Endometrium (tissue), 2 donors: ENCODE results near the gene DPH6.
"Not testable (repeated sequence)": the region's sequence is repeated elsewhere in the genome, so short reads cannot be mapped to it uniquely, and the experiment has no call there.

Experiments
- FAIRE-seq: peaks from 2 replicates; lab custom pipeline; 2012; peaks lifted over from hg19 to GRCh38; lab: Jason Lieb, UNC
- donor health status: control.
- donor health status: control.

Gene DPH6

GRCh38 chr15:35545824-35546510, at the start of gene DPH6:
Gene DPH6 (minus strand): TSS chr15:35546165. CDS start chr15:35546141, 24 bp downstream.
- no peak for FAIRE-seq

GRCh38 chr15:35595656-35596055, 49.7 kb upstream of the DPH6 start:
- no peak for FAIRE-seq

- not testable (repeated sequence) for FAIRE-seq
These were observed 46.0 kb upstream of the DPH6 start for GRCh38 chr15:35591987-35592386.

GRCh38 chr15:35583863-35584528, 38.0 kb upstream of the DPH6 start:
- no peak for FAIRE-seq

GRCh38 chr15:35580606-35581005, 34.6 kb upstream of the DPH6 start:
- FAIRE-seq: no peak

GRCh38 chr15:35567392-35567791, 21.4 kb upstream of the DPH6 start:
- FAIRE-seq: no peak

GRCh38 chr15:35566991-35567390, 21.0 kb upstream of the DPH6 start:
- FAIRE-seq: no peak

- FAIRE-seq: peak; percentile 88
These were observed 19.9 kb upstream of the DPH6 start for GRCh38 chr15:35565901-35566300.

- no peak for FAIRE-seq
These were observed 16.7 kb upstream of the DPH6 start for GRCh38 chr15:35562641-35563040.

GRCh38 chr15:35561308-35561707, 15.3 kb upstream of the DPH6 start:
- no peak for FAIRE-seq

GRCh38 chr15:35560870-35561269, 14.9 kb upstream of the DPH6 start:
- FAIRE-seq: no peak

GRCh38 chr15:35560258-35560657, 14.3 kb upstream of the DPH6 start:
- no peak for FAIRE-seq

- no peak for FAIRE-seq
These were observed 13.7 kb upstream of the DPH6 start for GRCh38 chr15:35559683-35560082.

GRCh38 chr15:35557544-35557943, 11.6 kb upstream of the DPH6 start:
- FAIRE-seq: no peak

GRCh38 chr15:35557012-35557411, 11.0 kb upstream of the DPH6 start:
- FAIRE-seq: no peak

- no peak for FAIRE-seq
These were observed 9.3 kb upstream of the DPH6 start for GRCh38 chr15:35555244-35555643.

- FAIRE-seq: no peak
These were observed 5.0 kb upstream of the DPH6 start for GRCh38 chr15:35550957-35551356.

- no peak for FAIRE-seq
These were observed 3.6 kb upstream of the DPH6 start for GRCh38 chr15:35549567-35549966.

GRCh38 chr15:35548435-35548834, 2.5 kb upstream of the DPH6 start:
- no peak for FAIRE-seq

- FAIRE-seq: no peak
These were observed 1.9 kb upstream of the DPH6 start for GRCh38 chr15:35547775-35548364.

GRCh38 chr15:35546511-35547381, 781 bp upstream of the DPH6 start:
- FAIRE-seq: no peak

GRCh38 chr15:35545316-35545823, 595 bp downstream of the DPH6 start:
- FAIRE-seq: no peak
